ENCODE measurements around the gene CCR8.

The CCR8 gene

DNA sequence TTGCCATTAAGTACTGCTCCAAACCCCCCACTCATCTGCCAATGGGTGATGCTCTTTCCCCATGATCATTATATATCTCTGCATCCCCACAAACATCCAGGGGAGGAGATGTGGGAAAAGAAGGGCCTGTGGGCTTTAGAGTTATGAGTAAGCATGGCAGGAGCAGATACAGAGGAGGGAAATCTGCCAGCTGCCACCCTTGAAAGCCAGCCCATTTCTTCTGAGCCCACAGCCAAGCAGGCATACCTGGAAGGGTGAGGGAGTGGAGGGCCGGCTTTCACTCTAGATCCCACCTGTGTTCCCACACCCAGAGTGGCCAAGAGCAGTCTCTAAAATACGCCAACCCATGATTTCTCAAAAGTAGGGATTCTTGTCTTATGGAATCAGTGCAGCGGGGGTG, 51.9 kb downstream of the CCR8 start:
- no peak for DNase-seq (ENCODE audit: low read depth, low spot score)
- no peaks in the 10 kb centered on the region for H3K27me3 ChIP-seq (ENCODE audit: insufficient read depth, insufficient read length)
- no peak overlapping the region for H3K4me3 ChIP-seq (ENCODE audit: insufficient read length, low read depth)
- no peak overlapping the region for H3K9ac ChIP-seq (ENCODE audit: insufficient read length, low read depth)
- peaks cover 12% of the 10 kb centered on the region for H3K36me3 ChIP-seq (ENCODE audit: insufficient read depth, insufficient read length, low read length)
- peaks cover 12% of the 10 kb centered on the region for H3K4me1 ChIP-seq (ENCODE audit: insufficient read depth, insufficient read length)
- no peaks in the 10 kb centered on the region for H3K9me3 ChIP-seq (ENCODE audit: insufficient read depth, low read length)
- TF ChIP-seq SUZ12 (IDR thresholded peaks at IDR 0.05; ENCODE audit: extremely low read depth, insufficient read depth, insufficient read length) (no peak), ZNF274 (IDR thresholded peaks at IDR 0.05; ENCODE audit: low read depth, low read length) (no peak), YY1 (IDR thresholded peaks at IDR 0.05; ENCODE audit: insufficient read depth, insufficient read length) (no peak)
